ENCODE results near the gene KIAA0513.

Gene KIAA0513

GRCh38 chr16:85064186-85064585 lies 36.6 kb downstream of the KIAA0513 start:
- DNase-seq (ENCODE audit: insufficient read length, low spot score) (no peak), FAIRE-seq (no peak)
- TF ChIP-seq POU2F2 (IDR thresholded peaks at IDR 0.05; ENCODE audit: low read depth, low read length) (no peak), POLR2AphosphoS5 (IDR thresholded peaks at IDR 0.05; ENCODE audit: low read depth, low read length) (no peak), SPI1 (IDR thresholded peaks at IDR 0.05; ENCODE audit: low read depth, low read length) (no peak), POLR2A (IDR thresholded peaks at IDR 0.05; ENCODE audit: low read depth, low read length) (no peak), TAF1 (IDR thresholded peaks at IDR 0.05; ENCODE audit: low read depth, low read length) (no peak), PAX5 (IDR thresholded peaks at IDR 0.05; ENCODE audit: insufficient read depth, low read length, severe bottlenecking) (no peak)

GRCh38 chr16:85065099-85065498 lies 37.5 kb downstream of the KIAA0513 start:
- DNase-seq (ENCODE audit: insufficient read length, low spot score) (no peak), FAIRE-seq (no peak)
- TF ChIP-seq POU2F2 (IDR thresholded peaks at IDR 0.05; ENCODE audit: low read depth, low read length) = no peak

- FAIRE-seq = no peak
- no peak for DNase-seq (ENCODE audit: insufficient read length, low spot score)
- no peak for TF ChIP-seq SPI1 (IDR thresholded peaks at IDR 0.05; ENCODE audit: low read depth, low read length)
- TF ChIP-seq POU2F2 (IDR thresholded peaks at IDR 0.05; ENCODE audit: low read depth, low read length) = no peak
- TF ChIP-seq POLR2A (IDR thresholded peaks at IDR 0.05; ENCODE audit: low read depth, low read length) = no peak
Observed at GRCh38 chr16:85066346-85066885, 38.8 kb downstream of the KIAA0513 start.

GRCh38 chr16:85067024-85067423 lies 39.4 kb downstream of the KIAA0513 start:
- no peak for FAIRE-seq
- no peak for DNase-seq (ENCODE audit: insufficient read length, low spot score)
- TF ChIP-seq PAX5 (IDR thresholded peaks at IDR 0.05; ENCODE audit: insufficient read depth, low read length, severe bottlenecking) (no peak), POLR2AphosphoS5 (IDR thresholded peaks at IDR 0.05; ENCODE audit: low read depth, low read length) (no peak), TAF1 (IDR thresholded peaks at IDR 0.05; ENCODE audit: low read depth, low read length) (no peak), POU2F2 (IDR thresholded peaks at IDR 0.05; ENCODE audit: low read depth, low read length) (no peak), POLR2A (IDR thresholded peaks at IDR 0.05; ENCODE audit: low read depth, low read length) (no peak), SPI1 (IDR thresholded peaks at IDR 0.05; ENCODE audit: low read depth, low read length) (no peak)

GRCh38 chr16:85067426-85067825 lies 39.8 kb downstream of the KIAA0513 start:
- no peak for DNase-seq (ENCODE audit: insufficient read length, low spot score)
- no peak for FAIRE-seq
- TF ChIP-seq TAF1 (IDR thresholded peaks at IDR 0.05; ENCODE audit: low read depth, low read length) (no peak), PAX5 (IDR thresholded peaks at IDR 0.05; ENCODE audit: insufficient read depth, low read length, severe bottlenecking) (no peak), SPI1 (IDR thresholded peaks at IDR 0.05; ENCODE audit: low read depth, low read length) (no peak)

- no peak for DNase-seq (ENCODE audit: insufficient read length, low spot score)
- TF ChIP-seq POU2F2 (IDR thresholded peaks at IDR 0.05; ENCODE audit: low read depth, low read length) (no peak), SPI1 (IDR thresholded peaks at IDR 0.05; ENCODE audit: low read depth, low read length) (no peak), PAX5 (IDR thresholded peaks at IDR 0.05; ENCODE audit: insufficient read depth, low read length, severe bottlenecking) (no peak), POLR2A (IDR thresholded peaks at IDR 0.05; ENCODE audit: low read depth, low read length) (no peak), POLR2AphosphoS5 (IDR thresholded peaks at IDR 0.05; ENCODE audit: low read depth, low read length) (no peak), TAF1 (IDR thresholded peaks at IDR 0.05; ENCODE audit: low read depth, low read length) (no peak)
- FAIRE-seq = no peak
Observed at GRCh38 chr16:85068746-85069145, 41.2 kb downstream of the KIAA0513 start.

GRCh38 chr16:85069171-85069570 lies 41.6 kb downstream of the KIAA0513 start:
- no peak for FAIRE-seq
- TF ChIP-seq SPI1 (IDR thresholded peaks at IDR 0.05; ENCODE audit: low read depth, low read length) = no peak
- no peak for TF ChIP-seq TAF1 (IDR thresholded peaks at IDR 0.05; ENCODE audit: low read depth, low read length)
- no peak for TF ChIP-seq POLR2AphosphoS5 (IDR thresholded peaks at IDR 0.05; ENCODE audit: low read depth, low read length)
- TF ChIP-seq POU2F2 (IDR thresholded peaks at IDR 0.05; ENCODE audit: low read depth, low read length) = no peak
- TF ChIP-seq PAX5 (IDR thresholded peaks at IDR 0.05; ENCODE audit: insufficient read depth, low read length, severe bottlenecking) = no peak
- no peak for DNase-seq (ENCODE audit: insufficient read length, low spot score)

GRCh38 chr16:85072076-85072860 lies 44.7 kb downstream of the KIAA0513 start:
- TF ChIP-seq PAX5 (IDR thresholded peaks at IDR 0.05; ENCODE audit: insufficient read depth, low read length, severe bottlenecking) (no peak), POU2F2 (IDR thresholded peaks at IDR 0.05; ENCODE audit: low read depth, low read length) (no peak), SPI1 (IDR thresholded peaks at IDR 0.05; ENCODE audit: low read depth, low read length) (no peak), POLR2AphosphoS5 (IDR thresholded peaks at IDR 0.05; ENCODE audit: low read depth, low read length) (no peak), TAF1 (IDR thresholded peaks at IDR 0.05; ENCODE audit: low read depth, low read length) (no peak), POLR2A (IDR thresholded peaks at IDR 0.05; ENCODE audit: low read depth, low read length) (no peak)
- no peak for DNase-seq (ENCODE audit: insufficient read length, low spot score)
- FAIRE-seq = no peak

GRCh38 chr16:85072947-85073346 lies 45.4 kb downstream of the KIAA0513 start:
- FAIRE-seq (no peak), DNase-seq (ENCODE audit: insufficient read length, low spot score) (no peak)
- TF ChIP-seq PAX5 (IDR thresholded peaks at IDR 0.05; ENCODE audit: insufficient read depth, low read length, severe bottlenecking) (no peak), SPI1 (IDR thresholded peaks at IDR 0.05; ENCODE audit: low read depth, low read length) (no peak), POU2F2 (IDR thresholded peaks at IDR 0.05; ENCODE audit: low read depth, low read length) (no peak), POLR2AphosphoS5 (IDR thresholded peaks at IDR 0.05; ENCODE audit: low read depth, low read length) (no peak), POLR2A (IDR thresholded peaks at IDR 0.05; ENCODE audit: low read depth, low read length) (no peak), TAF1 (IDR thresholded peaks at IDR 0.05; ENCODE audit: low read depth, low read length) (no peak)

- no peak for DNase-seq (ENCODE audit: insufficient read length, low spot score)
- no peak for FAIRE-seq
- TF ChIP-seq POU2F2 (IDR thresholded peaks at IDR 0.05; ENCODE audit: low read depth, low read length) = no peak
- no peak for TF ChIP-seq PAX5 (IDR thresholded peaks at IDR 0.05; ENCODE audit: insufficient read depth, low read length, severe bottlenecking)
- no peak for TF ChIP-seq POLR2A (IDR thresholded peaks at IDR 0.05; ENCODE audit: low read depth, low read length)
- TF ChIP-seq POLR2AphosphoS5 (IDR thresholded peaks at IDR 0.05; ENCODE audit: low read depth, low read length) = no peak
- TF ChIP-seq SPI1 (IDR thresholded peaks at IDR 0.05; ENCODE audit: low read depth, low read length) = no peak
- no peak for TF ChIP-seq TAF1 (IDR thresholded peaks at IDR 0.05; ENCODE audit: low read depth, low read length)
Observed at GRCh38 chr16:85074225-85074914, 46.8 kb downstream of the KIAA0513 start.
